Measurements from ENCODE around the gene SCN2A. TPM values are rescaled to one million over a fixed set of nuclear protein-coding genes. Genes with fewer than 3 reads are reported as not detected.
"Not testable (repeated sequence)": the region's sequence is repeated elsewhere in the genome, so short reads cannot be mapped to it uniquely, and the experiment has no call there.

The SCN2A gene
- total RNA-seq, 1 experiment from 2014 or later = not detected

GRCh38 chr2:165313509-165313908 lies 74.3 kb downstream of the SCN2A start:
- no peak overlapping the region for H3K4me3 Mint-ChIP-seq (ENCODE audit: unreplicated experiment)
- Histone ChIP-seq H3K36me3 (ENCODE audit: control insufficient read depth, insufficient read depth, low read length) (no peaks in the 10 kb centered on the region), H3K4me1 (peaks cover 9% of the 10 kb centered on the region; the same call in 1 of the 2 replicates), H3K27me3 (replicated peaks; ENCODE audit: control insufficient read depth, insufficient read depth, low read length) (no peaks in the 10 kb centered on the region), H3K4me3 (ENCODE audit: low read depth, low read length) (no peak overlapping the region), H3K9me3 (no peaks in the 10 kb centered on the region)
- DNase-seq = no peak
- no peaks in the 10 kb centered on the region for H3K9me3 Mint-ChIP-seq (ENCODE audit: unreplicated experiment)
- peaks cover 2% of the 10 kb centered on the region for H3K27me3 Mint-ChIP-seq (ENCODE audit: insufficient read depth, unreplicated experiment)
- intact Hi-C loops (cut with micrococcal nuclease; ENCODE audit: unreplicated experiment) = no loop called here
- CTCF ChIA-PET = no interaction called here
- BruUV-seq (replicated peaks) = no TSS peak
- H3K36me3 Mint-ChIP-seq (ENCODE audit: insufficient read depth, unreplicated experiment) = no peaks in the 10 kb centered on the region
- no peaks in the 10 kb centered on the region for H3K4me1 Mint-ChIP-seq (ENCODE audit: low read depth, unreplicated experiment)
- no peak overlapping the region for H3K27ac Mint-ChIP-seq (ENCODE audit: unreplicated experiment)
- no peak for TF ChIP-seq CTCF (IDR thresholded peaks at IDR 0.05; ENCODE audit: insufficient read depth in 1 of 2, low read depth in 1 of 2, low read length in 1 of 2, severe bottlenecking in 1 of 2, unreplicated experiment in 1 of 2)
- POLR2A ChIA-PET = no interaction called here

GRCh38 chr2:165328272-165328671 lies 89.1 kb downstream of the SCN2A start:
- Mint-ChIP-seq H3K27ac (ENCODE audit: unreplicated experiment) (no peak overlapping the region), H3K4me1 (ENCODE audit: low read depth, unreplicated experiment) (no peaks in the 10 kb centered on the region)

GRCh38 chr2:165344276-165344675 lies 105.1 kb downstream of the SCN2A start:
- DNase-seq; BruUV-seq (replicated peaks); H3K27ac Mint-ChIP-seq (ENCODE audit: unreplicated experiment); H3K36me3 ChIP-seq (ENCODE audit: control insufficient read depth, insufficient read depth, low read length); H3K4me1 ChIP-seq; H3K4me3 Mint-ChIP-seq (ENCODE audit: unreplicated experiment); H3K27me3 ChIP-seq (replicated peaks; ENCODE audit: control insufficient read depth, insufficient read depth, low read length); POLR2A ChIA-PET; intact Hi-C loops (cut with micrococcal nuclease; ENCODE audit: unreplicated experiment); H3K4me3 ChIP-seq (ENCODE audit: low read depth, low read length); H3K9me3 ChIP-seq; CTCF ChIA-PET; H3K4me1 Mint-ChIP-seq (ENCODE audit: low read depth, unreplicated experiment); H3K9me3 Mint-ChIP-seq (ENCODE audit: unreplicated experiment); H3K36me3 Mint-ChIP-seq (ENCODE audit: insufficient read depth, unreplicated experiment): not testable (repeated sequence)
- peaks cover 11% of the 10 kb centered on the region for H3K27me3 Mint-ChIP-seq (ENCODE audit: insufficient read depth, unreplicated experiment)

More at GRCh38 chr2:165328272-165328671, 89.1 kb downstream of the SCN2A start:
- Mint-ChIP-seq H3K36me3 (ENCODE audit: insufficient read depth, unreplicated experiment) (no peaks in the 10 kb centered on the region), H3K9me3 (ENCODE audit: unreplicated experiment) (no peaks in the 10 kb centered on the region), H3K27me3 (ENCODE audit: insufficient read depth, unreplicated experiment) (peaks cover 6% of the 10 kb centered on the region), H3K4me3 (ENCODE audit: unreplicated experiment) (no peak overlapping the region)
- no TSS peak for BruUV-seq (replicated peaks)
- H3K4me3 ChIP-seq (ENCODE audit: low read depth, low read length) = no peak overlapping the region
- POLR2A ChIA-PET = no interaction called here
- H3K36me3 ChIP-seq (ENCODE audit: control insufficient read depth, insufficient read depth, low read length) = no peaks in the 10 kb centered on the region
- H3K4me1 ChIP-seq = no peaks in the 10 kb centered on the region
- no peak for TF ChIP-seq CTCF (IDR thresholded peaks at IDR 0.05; ENCODE audit: insufficient read depth in 1 of 2, low read depth in 1 of 2, low read length in 1 of 2, severe bottlenecking in 1 of 2, unreplicated experiment in 1 of 2)
- no peaks in the 10 kb centered on the region for H3K9me3 ChIP-seq
- intact Hi-C loops (cut with micrococcal nuclease; ENCODE audit: unreplicated experiment) = no loop called here
- no peak for DNase-seq
- no peaks in the 10 kb centered on the region for H3K27me3 ChIP-seq (replicated peaks; ENCODE audit: control insufficient read depth, insufficient read depth, low read length)
- CTCF ChIA-PET = no interaction called here

GRCh38 chr2:165348441-165348840 lies 109.2 kb downstream of the SCN2A start:
- no peak for DNase-seq
- no peak for TF ChIP-seq CTCF (IDR thresholded peaks at IDR 0.05; ENCODE audit: insufficient read depth in 1 of 2, low read depth in 1 of 2, low read length in 1 of 2, severe bottlenecking in 1 of 2, unreplicated experiment in 1 of 2)
- no peaks in the 10 kb centered on the region for H3K9me3 Mint-ChIP-seq (ENCODE audit: unreplicated experiment)
- no TSS peak for BruUV-seq (replicated peaks)
- CTCF ChIA-PET = interaction anchor here (0.6 kb wide), 1 partner anchor 368 kb away, joined by 3 read pairs; no protein-coding TSS in a partner anchor
- intact Hi-C loops (cut with micrococcal nuclease; ENCODE audit: unreplicated experiment) = no loop called here
- no peaks in the 10 kb centered on the region for H3K36me3 ChIP-seq (ENCODE audit: control insufficient read depth, insufficient read depth, low read length)
- POLR2A ChIA-PET = no interaction called here
- H3K27ac Mint-ChIP-seq (ENCODE audit: unreplicated experiment) = no peak overlapping the region
- no peaks in the 10 kb centered on the region for H3K36me3 Mint-ChIP-seq (ENCODE audit: insufficient read depth, unreplicated experiment)
- H3K27me3 Mint-ChIP-seq (ENCODE audit: insufficient read depth, unreplicated experiment) = peaks cover 3% of the 10 kb centered on the region
- H3K4me3 Mint-ChIP-seq (ENCODE audit: unreplicated experiment) = no peak overlapping the region
- H3K9me3 ChIP-seq = no peaks in the 10 kb centered on the region
- no peaks in the 10 kb centered on the region for H3K4me1 Mint-ChIP-seq (ENCODE audit: low read depth, unreplicated experiment)
- no peaks in the 10 kb centered on the region for H3K4me1 ChIP-seq
- no peaks in the 10 kb centered on the region for H3K27me3 ChIP-seq (replicated peaks; ENCODE audit: control insufficient read depth, insufficient read depth, low read length)
- H3K4me3 ChIP-seq (ENCODE audit: low read depth, low read length) = no peak overlapping the region

Data from Caco-2 (cell line).